ENCODE measurements around the gene PIAS4. TPM values are rescaled to one million over a fixed set of nuclear protein-coding genes. Genes with fewer than 3 reads are reported as not detected.

Gene PIAS4
- total RNA-seq, 1 donor from 2014 or later = 34.4 TPM

DNA sequence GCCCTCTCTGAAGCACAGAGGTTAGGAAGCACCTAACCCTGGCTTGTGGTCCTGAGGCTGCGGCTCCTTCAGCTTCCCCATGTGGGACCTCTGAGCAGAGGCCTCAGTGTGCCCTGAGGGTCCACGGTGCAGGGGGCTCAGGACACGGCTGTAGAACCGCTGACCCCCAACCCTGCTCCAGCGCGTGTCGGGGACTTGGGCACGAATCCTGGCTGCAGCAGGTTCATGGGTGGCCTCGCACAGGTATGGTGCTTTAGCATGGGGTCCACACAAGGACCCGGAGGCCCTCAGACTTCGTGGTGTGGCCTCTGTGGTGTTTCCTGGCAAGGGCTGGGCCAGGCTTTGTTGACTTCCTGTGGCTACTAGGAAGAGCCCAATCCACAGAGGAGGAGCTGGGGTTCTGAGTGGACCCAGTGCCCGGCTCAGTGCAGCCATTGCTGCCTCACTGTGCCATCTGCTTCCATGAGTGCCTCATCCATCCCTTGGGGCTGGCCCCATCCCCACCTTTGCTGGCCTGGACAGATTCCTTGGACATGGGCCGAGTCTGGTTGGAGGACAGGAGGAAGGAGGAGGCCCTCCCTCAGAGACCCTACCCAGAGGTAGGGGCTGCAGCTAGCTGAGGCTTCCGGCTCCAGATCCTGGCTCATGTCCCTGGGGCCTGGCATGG lies 34.7 kb downstream of the PIAS4 start:
- intact Hi-C loops (cut with micrococcal nuclease) = no loop called here

DNA sequence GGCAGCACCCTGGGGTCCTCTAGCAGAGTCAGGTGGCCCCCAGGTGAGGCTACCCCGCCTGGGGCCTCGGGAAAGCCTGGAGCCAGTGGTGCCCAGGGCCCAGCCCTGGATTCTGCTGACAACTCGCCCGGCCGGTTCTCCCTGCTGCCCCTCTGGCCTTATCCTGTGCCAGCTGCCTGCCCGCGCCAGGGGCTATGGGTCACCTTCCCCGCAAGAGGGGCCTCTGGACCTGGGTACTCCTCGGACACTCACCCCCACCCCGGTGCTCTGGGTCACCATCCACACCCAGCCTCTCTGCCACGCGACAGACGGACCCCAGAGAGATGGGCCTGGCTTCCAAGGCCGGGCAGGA lies 35.2 kb downstream of the PIAS4 start:
- intact Hi-C loops (cut with micrococcal nuclease) = no loop called here

DNA sequence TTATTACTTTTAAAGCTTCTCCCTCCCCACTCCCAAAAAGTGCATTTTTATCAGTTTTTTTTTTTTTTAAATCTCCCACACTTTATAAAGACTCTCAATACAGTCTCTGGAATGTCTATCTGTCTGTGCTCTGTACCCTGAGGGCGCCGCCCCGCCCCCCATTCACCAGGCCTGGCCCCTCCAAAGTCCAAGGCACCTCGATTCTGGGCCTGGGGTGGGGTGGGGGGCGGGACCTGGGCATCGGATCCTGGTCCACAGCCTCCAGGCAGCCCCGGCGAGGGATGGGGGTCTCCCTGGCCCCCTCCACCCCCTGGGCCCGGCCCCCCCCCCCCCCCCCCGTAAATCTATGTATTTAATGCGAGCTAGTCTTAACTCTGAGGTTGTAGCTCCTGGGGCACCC lies 35.9 kb downstream of the PIAS4 start:
- intact Hi-C loops (cut with micrococcal nuclease) = no loop called here

DNA sequence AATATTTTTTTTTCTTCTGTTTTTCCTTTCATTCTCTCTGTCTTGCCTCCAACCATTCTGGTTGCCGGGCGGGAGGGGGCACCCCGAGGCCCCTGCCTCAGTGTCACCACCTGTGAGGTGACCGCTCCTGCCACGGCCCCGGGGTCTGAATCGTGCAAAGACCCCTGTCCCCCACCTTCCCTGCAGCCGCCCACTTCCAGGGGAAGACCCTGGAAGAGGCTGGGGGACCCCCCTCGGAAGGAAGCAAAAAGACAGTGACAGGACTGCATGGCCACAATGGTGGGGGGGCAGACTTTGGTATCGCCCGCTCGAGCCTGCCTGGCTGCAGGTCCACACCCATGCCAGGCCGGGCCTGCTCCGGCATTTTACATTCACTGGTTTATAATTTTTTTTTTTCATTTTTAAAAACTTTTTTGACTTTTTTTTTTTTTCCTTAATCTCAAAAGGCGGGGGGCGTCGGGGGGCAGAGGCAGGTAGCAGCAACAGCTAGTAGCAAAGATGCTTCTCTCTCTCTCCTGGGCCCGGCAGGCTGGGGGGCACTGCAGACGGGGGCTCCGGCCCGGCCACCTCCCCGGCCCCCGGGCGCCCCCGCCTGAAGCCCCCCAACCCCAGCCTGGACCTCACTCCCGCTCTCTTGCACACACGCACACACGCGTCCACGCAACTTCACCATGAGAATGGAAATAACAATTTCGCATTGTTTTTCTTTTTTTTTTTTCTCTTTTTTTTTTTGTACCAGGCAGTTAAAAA lies 36.6 kb downstream of the PIAS4 start:
- intact Hi-C loops (cut with micrococcal nuclease) = no loop called here

DNA sequence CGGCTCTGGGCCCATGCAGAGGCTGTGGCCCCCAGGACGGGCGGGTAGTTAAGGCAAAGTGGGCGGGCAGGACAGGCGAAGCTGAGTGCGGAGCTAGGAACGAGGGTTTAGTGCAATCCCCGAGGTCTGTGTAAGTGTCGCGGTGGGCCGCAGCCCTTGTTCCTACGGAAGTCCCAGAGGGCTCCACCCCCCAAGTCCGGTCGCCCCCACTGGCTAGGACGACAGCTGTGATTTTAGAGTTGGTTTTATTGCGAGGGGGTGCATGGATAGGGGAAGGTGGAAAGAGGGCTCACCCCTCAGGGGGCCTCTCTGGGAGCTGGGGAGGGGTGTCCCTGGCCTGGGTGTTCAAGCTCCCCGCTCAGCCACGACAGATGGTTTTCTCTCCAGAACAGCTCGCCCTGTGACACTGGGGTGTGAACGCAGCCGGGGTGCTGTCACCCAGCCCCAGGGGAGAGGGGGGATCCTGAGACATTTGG lies 37.5 kb downstream of the PIAS4 start:
- intact Hi-C loops (cut with micrococcal nuclease) = no loop called here

DNA sequence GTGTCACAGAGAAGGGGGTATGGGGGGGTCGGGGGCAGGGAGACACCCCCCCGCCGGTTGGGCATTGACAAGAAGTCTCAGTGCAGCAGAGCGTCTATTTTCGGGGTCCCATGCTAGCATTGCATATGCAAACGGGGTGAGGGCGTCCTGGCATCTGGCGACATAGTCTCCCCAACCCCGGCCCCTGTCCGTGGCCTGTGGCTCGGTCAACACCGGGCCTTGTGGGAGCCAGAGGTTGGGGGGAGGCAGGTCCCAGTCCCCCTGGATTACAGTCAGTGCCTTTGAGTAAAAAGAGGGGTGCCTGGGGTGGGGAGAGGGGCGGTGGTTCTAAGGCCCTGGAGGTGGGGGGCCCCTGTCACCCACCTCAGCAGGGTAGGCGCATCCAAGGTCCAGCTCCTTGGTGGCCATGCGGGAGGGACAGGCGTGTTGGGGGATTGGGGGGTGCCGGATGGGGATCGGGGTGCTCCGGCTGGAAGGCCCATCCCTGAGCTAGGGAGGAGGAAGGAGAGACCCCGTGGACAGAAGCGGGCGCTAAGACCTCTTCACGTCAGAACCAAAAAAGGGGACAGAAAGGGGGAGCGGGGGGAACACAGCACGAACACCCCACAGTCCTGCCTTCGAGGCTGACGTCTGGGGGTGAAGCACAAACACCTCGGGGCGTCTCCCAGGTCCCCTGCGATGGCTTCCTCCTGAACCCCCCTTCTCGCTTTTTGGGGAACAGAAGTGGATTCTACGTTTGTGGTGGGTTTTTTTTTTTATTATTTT lies 38.2 kb downstream of the PIAS4 start:
- intact Hi-C loops (cut with micrococcal nuclease) = no loop called here

DNA sequence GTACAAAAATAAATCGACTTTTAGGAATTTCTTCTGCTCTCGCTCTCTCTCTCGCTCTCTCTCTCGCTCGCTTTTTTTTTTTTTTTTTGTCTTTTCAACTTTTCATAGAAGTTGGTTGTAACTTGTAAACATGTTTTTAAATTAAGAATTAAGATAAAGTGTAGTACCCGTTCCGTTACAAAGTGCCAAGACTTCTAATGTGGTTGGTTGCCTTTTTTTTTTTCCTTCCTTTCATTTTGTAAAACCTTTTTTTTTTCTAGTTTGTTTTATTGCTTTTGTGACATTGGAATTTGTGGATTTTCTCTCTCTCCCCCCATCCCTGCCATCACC lies 38.8 kb downstream of the PIAS4 start:
- intact Hi-C loops (cut with micrococcal nuclease) = no loop called here

DNA sequence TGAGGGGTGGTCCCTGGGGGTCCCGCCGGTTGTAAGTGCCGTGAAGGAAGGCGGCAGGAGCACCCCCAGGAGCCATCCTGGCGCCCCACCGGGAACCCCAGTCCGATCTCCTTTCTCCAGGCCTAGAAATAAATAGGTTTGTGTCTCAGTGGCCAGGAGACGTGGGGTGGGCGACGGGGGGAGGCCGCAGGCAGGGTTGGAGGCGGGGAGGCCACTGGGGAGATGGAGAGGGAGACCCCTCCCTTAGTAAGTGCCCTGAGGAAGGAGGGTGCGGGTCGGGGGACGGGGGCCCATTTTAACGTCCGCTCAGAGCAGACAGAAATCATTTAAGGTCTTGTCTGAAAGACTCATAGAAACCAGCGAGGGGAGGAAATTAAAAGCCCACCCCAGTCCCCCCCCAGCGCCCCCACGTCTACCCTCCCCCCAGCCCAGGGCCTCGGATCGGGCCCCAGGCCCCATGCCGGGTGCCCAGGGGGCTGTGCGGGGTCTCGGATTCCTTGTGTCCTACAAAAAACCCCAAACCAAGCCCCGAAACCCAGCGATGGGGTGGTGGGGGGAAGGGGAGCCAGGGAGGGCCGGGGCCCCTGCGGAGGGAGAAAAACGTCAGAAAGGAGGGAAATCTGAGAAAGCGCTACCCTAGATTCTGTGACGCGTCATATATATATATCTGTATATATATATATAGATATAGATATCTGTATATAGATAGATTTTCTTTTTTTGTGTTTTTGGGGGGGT lies 39.6 kb downstream of the PIAS4 start:
- intact Hi-C loops (cut with micrococcal nuclease) = no loop called here

DNA sequence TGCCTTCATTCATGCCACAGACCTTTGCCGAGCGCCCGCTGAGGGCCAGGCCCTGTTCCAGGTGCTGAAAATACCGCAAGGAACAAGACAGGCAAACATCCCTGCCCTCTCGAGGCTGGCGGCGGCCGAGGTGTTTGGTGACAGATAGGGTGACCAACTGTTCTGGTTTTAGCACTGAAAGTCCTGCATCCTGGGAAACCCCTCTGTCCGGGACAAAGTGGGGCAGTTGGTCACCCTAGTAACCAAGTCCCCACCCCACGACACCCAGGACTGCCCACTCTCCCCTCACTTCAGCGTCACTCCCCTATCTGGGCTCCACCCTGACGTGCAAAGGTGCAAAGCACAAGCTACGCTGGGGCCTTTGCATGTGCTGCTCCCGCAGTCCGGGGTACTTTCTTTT lies 41.9 kb downstream of the PIAS4 start:
- intact Hi-C loops (cut with micrococcal nuclease) = no loop called here

DNA sequence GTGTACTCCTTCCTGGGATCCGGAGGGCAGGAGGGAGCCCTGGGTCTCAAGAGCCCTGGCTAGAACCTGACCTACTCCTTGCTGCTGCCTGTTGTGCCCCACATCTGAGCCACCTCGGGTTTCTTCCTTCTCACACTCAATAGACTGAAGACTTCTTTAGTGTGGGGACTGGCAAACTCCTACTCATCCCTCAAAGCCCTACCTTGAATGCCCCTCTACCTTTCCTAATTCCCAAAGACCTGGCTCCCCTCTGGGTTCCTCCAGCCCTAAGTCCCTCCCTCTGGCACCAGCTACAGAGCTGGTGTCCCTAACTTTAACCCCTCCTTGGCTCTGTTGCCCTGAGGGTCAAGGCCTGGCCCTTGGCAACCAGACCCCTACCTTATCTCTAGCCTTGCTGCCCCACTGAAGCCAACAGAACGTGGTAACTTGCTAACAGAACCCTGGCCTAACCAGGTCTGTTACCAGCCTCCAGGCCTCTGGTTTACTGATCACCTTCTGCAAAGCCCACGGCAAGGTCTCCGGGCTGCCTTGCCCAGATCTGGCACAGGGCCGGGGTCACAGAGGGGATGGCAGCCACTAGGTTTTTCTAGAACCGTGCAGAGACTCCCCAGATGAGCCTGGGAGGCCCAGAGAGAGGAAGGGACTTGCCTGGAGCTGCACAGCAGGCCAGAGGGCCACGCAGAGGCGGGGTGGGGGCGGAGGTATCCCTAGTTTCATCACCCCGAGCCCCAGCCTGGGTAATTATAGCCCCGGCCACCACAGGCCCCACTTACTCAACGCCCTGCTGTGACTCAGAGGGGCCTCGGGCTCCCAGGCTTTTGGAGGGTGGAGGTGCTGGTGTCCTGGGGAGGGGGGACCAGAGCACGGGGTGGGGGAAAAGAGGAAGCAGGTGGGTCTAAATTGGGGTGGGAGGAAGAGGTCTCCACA lies 43.9 kb downstream of the PIAS4 start:
- intact Hi-C loops (cut with micrococcal nuclease) = no loop called here

DNA sequence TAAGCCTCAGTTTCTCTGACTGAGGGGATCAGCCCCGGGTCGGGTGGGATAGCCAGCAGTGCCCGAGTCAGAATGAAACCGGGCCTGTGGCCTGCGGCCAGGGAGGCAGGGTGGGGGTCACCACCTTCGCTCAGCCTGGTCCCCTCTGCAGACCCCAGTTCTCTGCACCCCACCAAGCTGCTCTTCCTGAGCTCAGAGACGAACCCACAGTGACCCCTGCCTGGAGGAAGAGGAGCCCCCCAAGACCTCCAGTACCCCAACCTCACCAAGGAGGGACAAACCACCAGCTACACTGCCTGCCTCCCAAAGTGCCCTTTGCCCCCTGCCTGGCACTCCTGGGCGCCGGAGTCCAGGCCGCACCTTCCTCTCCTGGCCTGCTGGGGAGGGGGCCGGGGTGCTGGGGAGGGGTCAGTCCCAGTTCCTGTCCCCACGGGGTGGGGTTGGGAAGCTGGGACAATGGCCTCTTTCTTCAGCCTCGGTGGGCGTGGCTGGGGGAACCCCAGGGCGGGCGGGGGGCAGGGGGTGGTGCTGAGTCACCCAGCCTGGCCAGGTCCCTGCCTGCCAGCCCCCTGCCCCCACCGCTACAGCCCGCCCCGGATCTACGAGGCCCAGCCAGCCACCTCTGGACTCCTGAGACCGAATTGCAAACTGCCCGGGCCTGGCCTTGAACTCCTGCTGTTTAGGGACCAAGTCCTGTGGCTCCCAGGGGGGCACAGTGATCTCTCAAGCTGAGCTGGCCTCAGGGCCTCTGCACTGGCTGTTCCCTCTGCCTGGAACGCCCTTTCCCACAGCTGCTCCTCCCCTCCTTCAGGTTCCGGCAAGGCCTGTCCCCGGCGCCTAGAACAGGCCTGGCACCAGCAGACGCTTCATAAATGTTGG lies 44.8 kb downstream of the PIAS4 start:
- intact Hi-C loops (cut with micrococcal nuclease) = no loop called here

DNA sequence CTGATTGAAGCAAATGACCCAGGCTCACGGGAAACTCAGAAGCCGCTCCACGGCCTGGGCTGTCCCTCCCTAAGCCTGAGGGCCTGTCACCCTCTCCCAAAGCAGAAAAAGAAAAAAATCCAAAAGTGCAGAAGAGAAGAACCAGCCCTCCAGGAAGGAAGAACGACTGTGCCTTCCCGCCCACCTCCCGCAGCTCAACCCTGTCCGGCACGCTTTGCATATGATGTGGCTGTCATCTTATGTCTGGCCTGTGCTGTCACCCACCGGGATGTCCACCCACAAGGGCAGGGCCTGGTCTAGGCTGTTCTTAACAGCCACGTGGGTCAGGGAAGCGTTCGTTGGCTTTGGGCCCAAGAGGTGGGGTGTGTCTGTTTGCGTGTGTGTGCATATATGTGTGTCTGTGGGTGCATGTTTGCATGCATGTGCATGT lies 45.5 kb downstream of the PIAS4 start:
- intact Hi-C loops (cut with micrococcal nuclease) = no loop called here

DNA sequence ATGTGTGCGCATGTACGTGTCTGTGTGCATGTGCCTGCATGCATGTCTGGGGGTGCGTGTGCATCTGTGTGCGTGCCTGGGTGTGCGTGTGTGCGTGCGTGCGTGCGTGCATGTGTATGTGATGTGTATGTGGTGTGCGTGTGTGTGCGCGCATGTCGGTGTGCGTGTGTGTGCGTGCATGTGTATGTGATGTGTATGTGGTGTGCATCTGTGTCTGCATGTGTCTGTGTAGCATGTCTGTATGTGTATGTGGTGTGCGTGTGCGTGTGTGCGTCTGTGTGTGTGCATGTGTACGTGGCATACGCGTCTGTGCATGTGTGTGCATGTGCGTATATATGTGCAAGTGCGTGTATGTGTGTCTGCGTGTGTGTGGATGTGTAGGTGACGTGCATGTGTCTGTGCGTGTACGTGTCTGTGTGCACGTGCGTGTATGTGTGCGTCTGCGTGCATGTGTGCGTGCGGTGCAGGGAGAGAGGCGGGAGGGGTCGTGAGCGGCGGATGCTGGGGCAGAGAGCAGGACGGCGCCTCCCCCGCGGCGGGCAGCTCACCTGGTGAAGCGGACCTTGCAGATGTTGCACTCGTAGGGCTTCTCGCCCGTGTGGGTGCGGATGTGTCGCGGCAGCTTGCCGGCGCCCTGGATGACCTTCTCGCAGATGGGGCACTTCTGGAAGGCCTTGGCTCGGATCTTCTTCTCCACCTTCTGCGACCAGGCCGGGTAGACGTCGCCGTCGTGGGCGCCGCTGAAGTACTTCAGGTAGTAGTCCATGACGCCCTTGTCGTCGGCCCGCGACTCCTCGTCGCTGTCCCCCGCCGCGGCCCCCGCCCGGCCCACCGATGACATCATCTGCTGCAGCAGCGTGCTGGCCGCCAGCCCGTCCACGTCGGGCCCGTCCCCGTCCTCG lies 46.1 kb downstream of the PIAS4 start:
- intact Hi-C loops (cut with micrococcal nuclease) = no loop called here

DNA sequence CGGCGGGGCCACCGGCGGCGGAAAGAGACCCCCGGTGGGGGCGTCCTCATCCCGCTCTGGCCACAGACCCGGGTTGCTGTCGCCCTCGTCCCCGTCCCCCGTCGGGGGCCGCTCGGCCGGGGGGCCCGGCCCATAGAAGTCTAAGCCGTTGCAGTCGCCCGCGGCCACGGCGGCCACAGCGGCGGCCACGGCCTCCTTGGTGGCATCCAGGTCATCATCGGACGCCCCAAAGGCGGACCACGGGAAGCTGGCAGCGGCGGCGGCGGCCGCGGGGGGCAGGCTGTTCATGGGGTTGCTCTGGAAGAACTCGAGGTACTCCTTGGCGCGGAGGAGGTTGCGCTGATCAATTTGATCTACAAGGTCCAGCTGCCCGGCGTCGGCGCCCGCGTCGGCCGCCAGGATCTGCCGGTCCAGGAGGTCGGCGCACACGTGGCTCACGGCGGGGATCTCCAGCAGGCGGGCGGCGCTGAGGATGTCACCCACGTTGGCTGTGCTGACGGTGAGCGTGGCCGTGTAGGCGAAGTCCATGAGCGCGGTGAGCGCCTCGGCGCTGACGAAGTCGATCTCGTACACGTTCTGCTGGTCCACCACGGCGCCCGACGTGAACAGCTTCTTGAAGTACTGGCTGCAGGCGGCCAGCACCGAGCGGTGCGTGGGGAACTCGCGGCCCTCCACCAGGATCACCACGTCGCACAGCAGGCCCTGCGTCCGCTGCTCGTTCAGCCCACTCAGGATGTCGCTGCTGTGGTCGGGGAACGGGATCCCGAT lies 47.1 kb downstream of the PIAS4 start:
- intact Hi-C loops (cut with micrococcal nuclease) = no loop called here

DNA sequence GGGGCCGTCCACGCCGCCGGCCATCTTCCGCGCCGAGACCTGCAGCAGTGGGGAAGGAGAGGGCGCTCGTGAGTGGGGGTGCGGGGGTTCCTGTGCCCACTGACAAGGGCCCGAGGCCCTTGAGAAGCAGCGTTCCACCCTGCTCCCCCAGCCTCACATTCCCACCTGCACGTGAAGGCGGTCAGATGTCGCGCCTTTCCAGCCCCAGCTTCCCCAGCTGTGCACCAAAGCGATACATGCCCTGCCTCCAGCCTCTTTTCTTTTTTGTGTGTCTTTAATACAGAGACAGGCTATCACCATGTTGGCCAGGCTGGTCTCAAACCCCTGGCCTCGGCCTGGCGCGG lies 47.6 kb downstream of the PIAS4 start:
- intact Hi-C loops (cut with micrococcal nuclease) = no loop called here

DNA sequence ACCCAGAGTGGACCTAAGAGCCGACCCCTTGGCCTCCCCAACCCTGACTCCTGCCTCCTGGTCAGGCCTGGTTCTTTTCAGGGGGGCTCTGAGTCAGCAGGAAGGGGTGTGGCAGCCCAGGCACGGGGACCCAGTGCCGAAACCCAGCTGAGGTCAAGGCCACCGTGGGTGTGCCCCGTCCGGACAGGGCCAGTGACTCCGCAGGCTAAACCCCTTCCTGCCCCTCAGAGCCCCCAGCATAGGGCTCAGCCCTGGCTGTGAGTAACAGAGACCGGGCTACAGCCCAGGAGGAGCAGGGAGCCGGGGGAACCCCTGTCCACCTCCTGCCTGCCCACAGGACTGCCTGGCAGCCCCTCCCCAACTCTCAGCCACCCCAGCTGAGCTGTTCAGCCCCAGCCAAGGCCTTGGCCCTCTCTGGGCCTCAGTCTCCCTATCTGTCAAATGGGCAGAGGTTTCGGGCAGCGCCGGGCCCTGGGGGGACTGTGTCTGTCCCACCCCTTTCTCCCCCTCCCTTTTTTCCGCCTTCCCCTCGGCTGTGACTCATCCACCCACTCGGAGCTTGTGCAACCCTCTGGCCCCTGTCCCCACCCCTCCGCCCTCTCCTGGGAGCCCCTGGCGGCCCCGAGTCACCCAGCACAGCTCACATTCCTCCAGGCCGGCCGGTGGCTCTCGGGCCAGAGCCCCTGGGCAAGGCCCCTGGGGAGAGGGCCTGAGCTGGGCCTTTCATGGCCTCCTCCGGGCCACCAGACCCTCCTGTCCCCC lies 50.6 kb downstream of the PIAS4 start:
- intact Hi-C loops (cut with micrococcal nuclease) = no loop called here
